ENCODE measurements around the gene CREB3L2.

DNA sequence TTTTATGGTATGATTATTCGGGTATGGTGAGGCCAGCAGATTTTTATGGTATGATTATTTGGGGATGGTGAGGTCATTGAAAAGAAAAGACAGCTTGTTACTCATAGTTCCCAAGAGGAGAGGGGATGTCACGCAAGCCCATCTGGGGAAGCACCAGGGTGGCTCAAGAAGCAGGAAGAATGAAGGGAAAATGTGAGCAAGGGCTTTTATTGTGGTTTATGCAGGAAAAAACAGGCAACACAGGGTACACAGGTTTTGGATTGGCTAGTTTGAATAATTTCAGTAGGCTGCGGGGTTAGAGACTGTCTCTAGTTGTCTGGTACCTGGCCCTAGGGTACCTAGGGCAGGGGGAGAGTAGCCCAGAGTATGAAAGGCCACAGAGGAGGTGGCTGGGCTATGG is 128.4 kb downstream of the CREB3L2 start:
- TF ChIP-seq TEAD4 (IDR thresholded peaks at IDR 0.05; ENCODE audit: low read depth, low read length) (no peak), RFX5 (IDR thresholded peaks at IDR 0.05; ENCODE audit: borderline replicate concordance, low read depth, low read length) (no peak), GABPA (IDR thresholded peaks at IDR 0.05; ENCODE audit: borderline replicate concordance, insufficient read depth, low read length) (no peak), CHD2 (IDR thresholded peaks at IDR 0.05; ENCODE audit: low read length) (no peak)
- TF ChIP-seq, protein P1, sequence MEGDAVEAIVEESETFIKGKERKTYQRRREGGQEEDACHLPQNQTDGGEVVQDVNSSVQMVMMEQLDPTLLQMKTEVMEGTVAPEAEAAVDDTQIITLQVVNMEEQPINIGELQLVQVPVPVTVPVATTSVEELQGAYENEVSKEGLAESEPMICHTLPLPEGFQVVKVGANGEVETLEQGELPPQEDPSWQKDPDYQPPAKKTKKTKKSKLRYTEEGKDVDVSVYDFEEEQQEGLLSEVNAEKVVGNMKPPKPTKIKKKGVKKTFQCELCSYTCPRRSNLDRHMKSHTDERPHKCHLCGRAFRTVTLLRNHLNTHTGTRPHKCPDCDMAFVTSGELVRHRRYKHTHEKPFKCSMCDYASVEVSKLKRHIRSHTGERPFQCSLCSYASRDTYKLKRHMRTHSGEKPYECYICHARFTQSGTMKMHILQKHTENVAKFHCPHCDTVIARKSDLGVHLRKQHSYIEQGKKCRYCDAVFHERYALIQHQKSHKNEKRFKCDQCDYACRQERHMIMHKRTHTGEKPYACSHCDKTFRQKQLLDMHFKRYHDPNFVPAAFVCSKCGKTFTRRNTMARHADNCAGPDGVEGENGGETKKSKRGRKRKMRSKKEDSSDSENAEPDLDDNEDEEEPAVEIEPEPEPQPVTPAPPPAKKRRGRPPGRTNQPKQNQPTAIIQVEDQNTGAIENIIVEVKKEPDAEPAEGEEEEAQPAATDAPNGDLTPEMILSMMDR (IDR thresholded peaks at IDR 0.05; ENCODE audit: control extremely low read depth in 1 of 3, insufficient read depth in 1 of 3, low read depth in 1 of 3, low read length in 3 of 3): no peak
